ENCODE results near the gene IGSF6. TPM values are rescaled to one million over a fixed set of nuclear protein-coding genes. Genes with fewer than 3 reads are reported as not detected.

The IGSF6 gene
- total and polyA plus RNA-seq, 2 donors (not counting 1 experiment from before 2014, with no cell fraction given) = 0.33 to 1.3 TPM

DNA sequence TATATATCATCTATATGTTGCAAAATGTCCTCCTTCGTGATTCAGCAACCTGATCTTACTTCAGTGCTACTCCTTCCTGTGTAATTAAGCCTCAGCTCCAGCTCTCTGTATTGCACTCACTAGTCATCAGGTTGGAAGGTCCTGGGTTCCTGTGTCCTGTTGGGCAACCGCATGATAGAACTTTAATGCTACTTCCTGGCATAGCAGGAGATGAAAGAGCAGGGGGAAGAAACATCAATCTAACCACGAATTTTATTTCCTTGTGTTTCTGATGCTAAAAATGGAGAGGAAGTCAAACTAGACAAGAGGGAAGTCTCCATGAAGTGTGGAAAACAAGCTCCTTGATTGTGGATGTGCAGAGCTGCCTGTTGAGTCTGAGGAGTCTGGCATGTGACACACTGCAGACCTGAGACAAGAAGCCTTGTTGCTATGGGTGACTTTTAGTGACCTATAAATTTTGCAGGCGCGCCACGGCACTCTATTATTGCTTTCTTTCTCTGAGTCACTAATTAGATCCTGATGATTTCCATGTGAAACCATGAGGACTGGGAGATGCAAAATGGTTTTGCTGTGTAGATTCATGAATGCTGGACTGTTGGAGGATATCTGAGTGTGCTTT is 25.6 kb downstream of the IGSF6 start:
- H3K27ac ChIP-seq (ENCODE audit: low read length in 2 of 2) = no peak overlapping the region
- Mint-ChIP-seq H3K9me3 (ENCODE audit: insufficient read depth) (no peaks in the 10 kb centered on the region), H3K27me3 (no peaks in the 10 kb centered on the region), H3K27ac (no peak overlapping the region), H3K4me1 (peaks cover 2% of the 10 kb centered on the region), H3K4me3 (no peak overlapping the region)
- TF ChIP-seq, protein P1, sequence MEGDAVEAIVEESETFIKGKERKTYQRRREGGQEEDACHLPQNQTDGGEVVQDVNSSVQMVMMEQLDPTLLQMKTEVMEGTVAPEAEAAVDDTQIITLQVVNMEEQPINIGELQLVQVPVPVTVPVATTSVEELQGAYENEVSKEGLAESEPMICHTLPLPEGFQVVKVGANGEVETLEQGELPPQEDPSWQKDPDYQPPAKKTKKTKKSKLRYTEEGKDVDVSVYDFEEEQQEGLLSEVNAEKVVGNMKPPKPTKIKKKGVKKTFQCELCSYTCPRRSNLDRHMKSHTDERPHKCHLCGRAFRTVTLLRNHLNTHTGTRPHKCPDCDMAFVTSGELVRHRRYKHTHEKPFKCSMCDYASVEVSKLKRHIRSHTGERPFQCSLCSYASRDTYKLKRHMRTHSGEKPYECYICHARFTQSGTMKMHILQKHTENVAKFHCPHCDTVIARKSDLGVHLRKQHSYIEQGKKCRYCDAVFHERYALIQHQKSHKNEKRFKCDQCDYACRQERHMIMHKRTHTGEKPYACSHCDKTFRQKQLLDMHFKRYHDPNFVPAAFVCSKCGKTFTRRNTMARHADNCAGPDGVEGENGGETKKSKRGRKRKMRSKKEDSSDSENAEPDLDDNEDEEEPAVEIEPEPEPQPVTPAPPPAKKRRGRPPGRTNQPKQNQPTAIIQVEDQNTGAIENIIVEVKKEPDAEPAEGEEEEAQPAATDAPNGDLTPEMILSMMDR (IDR thresholded peaks at IDR 0.05) = no peak
- no peak for TF ChIP-seq EZH2 (IDR thresholded peaks at IDR 0.05; ENCODE audit: borderline replicate concordance, insufficient read depth, low read depth, low read length, poor library complexity, severe bottlenecking)
- H3K4me2 ChIP-seq (replicated peaks; ENCODE audit: low read depth, low read length, poor library complexity, severe bottlenecking) = no peak overlapping the region
- H3K4me3 ChIP-seq (ENCODE audit: control extremely low read depth in 1 of 5, extremely low read depth in 1 of 5, insufficient read depth in 1 of 5, low read depth in 2 of 5, low read length in 4 of 5) = no peak overlapping the region
- intact Hi-C loops (cut with micrococcal nuclease) = no loop called here
- no peak for ATAC-seq (ENCODE audit: low read depth)
- H4K20me1 ChIP-seq (ENCODE audit: control insufficient read depth, insufficient read depth, low read length, poor library complexity, severe bottlenecking) = no peaks in the 10 kb centered on the region
- DNase-seq = no peak
- no peaks in the 10 kb centered on the region for H3K4me1 ChIP-seq (ENCODE audit: control insufficient read depth in 2 of 2, insufficient read depth in 2 of 2, low read length in 2 of 2)
- ChIA-PET POLR2A (no interaction called here), CTCF (no interaction called here)
- H2AFZ ChIP-seq (ENCODE audit: insufficient read depth, low read depth, low read length, poor library complexity, severe bottlenecking) = no peak overlapping the region
- H3K36me3 ChIP-seq (replicated peaks in 1 of 2; ENCODE audit: control extremely low read depth in 1 of 2, control insufficient read depth in 1 of 2, extremely low read depth in 1 of 2, insufficient read depth in 2 of 2, low read length in 1 of 2) = peaks cover 8 to 27% of the 10 kb centered on the region in 2 experiments
- H3K79me2 ChIP-seq (ENCODE audit: control insufficient read depth, insufficient read depth, low read length) = peaks cover 3% of the 10 kb centered on the region
- no peak overlapping the region for H3K9ac ChIP-seq (ENCODE audit: low read length)
- no peaks in the 10 kb centered on the region for H3K27me3 ChIP-seq (replicated peaks in 1 of 4; ENCODE audit: control extremely low read depth in 1 of 4, control insufficient read depth in 3 of 4, insufficient read depth in 4 of 4, low read length in 3 of 4)
- WGBS (ENCODE audit: insufficient coverage) = 0% methylated on average over 1 of the region's 6 CpGs
- peaks cover 0 to 4% (median 0%) of the 10 kb centered on the region in 3 donors for H3K9me3 ChIP-seq (ENCODE audit: control extremely low read depth in 1 of 3, control insufficient read depth in 2 of 3, insufficient read depth in 1 of 3, low read length in 2 of 3)

DNA sequence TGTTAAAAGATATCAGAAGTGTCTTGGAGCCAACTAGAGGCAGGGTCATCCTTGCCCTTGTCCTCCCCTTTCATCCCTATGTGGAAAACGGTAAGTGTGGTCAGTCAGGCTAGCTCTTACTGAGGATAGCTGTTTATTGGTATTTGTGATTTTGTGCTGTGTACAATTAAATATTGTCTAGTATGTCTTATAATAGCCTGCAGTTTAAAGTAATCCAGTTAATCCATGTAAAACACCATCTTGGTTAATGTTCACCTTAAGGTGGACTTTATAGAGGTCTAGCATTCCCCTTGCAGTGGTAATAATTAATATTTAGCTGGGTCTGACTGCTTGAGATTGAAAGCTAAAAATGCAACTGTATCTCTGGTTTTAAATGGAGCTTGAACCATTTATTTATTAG is 27.4 kb downstream of the IGSF6 start:
- Mint-ChIP-seq H3K9me3 (ENCODE audit: insufficient read depth) (no peaks in the 10 kb centered on the region), H3K4me1 (peaks cover 2% of the 10 kb centered on the region), H3K4me3 (no peak overlapping the region), H3K27ac (no peak overlapping the region), H3K27me3 (no peaks in the 10 kb centered on the region)
- H3K36me3 ChIP-seq (replicated peaks in 1 of 2; ENCODE audit: control extremely low read depth in 1 of 2, control insufficient read depth in 1 of 2, extremely low read depth in 1 of 2, insufficient read depth in 2 of 2, low read length in 1 of 2) = peaks cover 8 to 27% of the 10 kb centered on the region in 2 experiments
- ATAC-seq (ENCODE audit: low read depth) (no peak), DNase-seq (no peak)
- TF ChIP-seq, protein P1 (IDR thresholded peaks at IDR 0.05) = no peak
- TF ChIP-seq EZH2 (IDR thresholded peaks at IDR 0.05; ENCODE audit: borderline replicate concordance, insufficient read depth, low read depth, low read length, poor library complexity, severe bottlenecking) = no peak
- intact Hi-C loops (cut with micrococcal nuclease) = no loop called here
- H3K79me2 ChIP-seq (ENCODE audit: control insufficient read depth, insufficient read depth, low read length) = peaks cover 8% of the 10 kb centered on the region
- H3K27me3 ChIP-seq (replicated peaks in 1 of 4; ENCODE audit: control extremely low read depth in 1 of 4, control insufficient read depth in 3 of 4, insufficient read depth in 4 of 4, low read length in 3 of 4) = no peaks in the 10 kb centered on the region
- no peaks in the 10 kb centered on the region for H3K4me1 ChIP-seq (ENCODE audit: control insufficient read depth in 2 of 2, insufficient read depth in 2 of 2, low read length in 2 of 2)
- no peak overlapping the region for H3K4me2 ChIP-seq (replicated peaks; ENCODE audit: low read depth, low read length, poor library complexity, severe bottlenecking)
- H2AFZ ChIP-seq (ENCODE audit: insufficient read depth, low read depth, low read length, poor library complexity, severe bottlenecking) = no peak overlapping the region
- ChIA-PET CTCF (interaction anchor here (1.0 to 1.9 kb wide), 3 partner anchors 15 to 85 kb away, joined by 3 to 11 read pairs (median 4); no protein-coding TSS in a partner anchor), POLR2A (no interaction called here)
- H3K27ac ChIP-seq (ENCODE audit: low read length in 2 of 2) = no peak overlapping the region
- H3K4me3 ChIP-seq (ENCODE audit: control extremely low read depth in 1 of 5, extremely low read depth in 1 of 5, insufficient read depth in 1 of 5, low read depth in 2 of 5, low read length in 4 of 5) = no peak overlapping the region
- no peak overlapping the region for H3K9ac ChIP-seq (ENCODE audit: low read length)
- H4K20me1 ChIP-seq (ENCODE audit: control insufficient read depth, insufficient read depth, low read length, poor library complexity, severe bottlenecking) = no peaks in the 10 kb centered on the region
- H3K9me3 ChIP-seq (ENCODE audit: control extremely low read depth in 1 of 3, control insufficient read depth in 2 of 3, insufficient read depth in 1 of 3, low read length in 2 of 3) = peaks cover 0 to 4% (median 0%) of the 10 kb centered on the region in 3 donors
- no CpG with 5 or more reads among the region's 1 CpG for WGBS (ENCODE audit: insufficient coverage)

All from B cell (primary cell).